Thyroid gland (tissue), 4 donors: Measurements from ENCODE around the gene B4GALT3.

Source experiments
- CTCF ChIP-seq, 6 experiments: fragments of 200-600 bp in 3 of 6; fragments of 450-650 bp in 3 of 6; sonication (generic) in 3 of 6; IDR thresholded peaks; one replicate each; pipeline ENCODE4 v1.5.1; 2016 to 2019; ENCODE audit warnings: antibody characterized with exemption in 6 of 6, mild to moderate bottlenecking in 2 of 6, inconsistent platforms in 1 of 6, moderate library complexity in 1 of 6
- POLR2A ChIP-seq, 2 donors: fragments of 450-650 bp; IDR thresholded peaks; one replicate each; pipeline ENCODE4 v1.6.1; 2017; ENCODE audit warnings: antibody characterized with exemption in 2 of 2, mild to moderate bottlenecking in 2 of 2, moderate library complexity in 1 of 2

- TF ChIP-seq CTCF (IDR thresholded peaks at IDR 0.05): no peak
- no peak for TF ChIP-seq POLR2A (IDR thresholded peaks at IDR 0.05)
These were observed 49.5 kb upstream of the B4GALT3 start for GRCh38 chr1:161226759-161227158.
